HG02642 (cell line): Measurements from ENCODE around the gene UNC93B1.
"Not testable (repeated sequence)": the region's sequence is repeated elsewhere in the genome, so short reads cannot be mapped to it uniquely, and the experiment has no call there.

Experiments
- ATAC-seq: cut with Tn5 transposase; IDR thresholded peaks from one replicate; pipeline ENCODE4 v1.9.1; 2021; ENCODE audit warnings: mild to moderate bottlenecking; ENCODE audit not compliant: unreplicated experiment, poor library complexity

UNC93B1 gene

GRCh38 chr11:67996051-67996450 lies 7.8 kb downstream of the UNC93B1 start:
- no peak for ATAC-seq

- not testable (repeated sequence) for ATAC-seq
Observed at GRCh38 chr11:67995579-67995978, 8.3 kb downstream of the UNC93B1 start.

- ATAC-seq: not testable (repeated sequence)
Observed at GRCh38 chr11:67995129-67995528, 8.8 kb downstream of the UNC93B1 start.

- not testable (repeated sequence) for ATAC-seq
Observed at GRCh38 chr11:67994387-67994786, 9.5 kb downstream of the UNC93B1 start.

- ATAC-seq: not testable (repeated sequence)
Observed at GRCh38 chr11:67993821-67994220, 10.1 kb downstream of the UNC93B1 start.

- not testable (repeated sequence) for ATAC-seq
Observed at GRCh38 chr11:67991347-67992121, 12.4 kb downstream of the UNC93B1 start.

- not testable (repeated sequence) for ATAC-seq
Observed at GRCh38 chr11:67990546-67991346, 13.2 kb downstream of the UNC93B1 start.

GRCh38 chr11:67985302-67985701 lies 18.6 kb downstream of the UNC93B1 start:
- not testable (repeated sequence) for ATAC-seq

- no peak for ATAC-seq
Observed at GRCh38 chr11:67983951-67984350, 19.9 kb downstream of the UNC93B1 start.

- not testable (repeated sequence) for ATAC-seq
Observed at GRCh38 chr11:67982255-67982857, 21.5 kb downstream of the UNC93B1 start.

- ATAC-seq: not testable (repeated sequence)
Observed at GRCh38 chr11:67981226-67981625, 22.7 kb downstream of the UNC93B1 start.

- ATAC-seq: not testable (repeated sequence)
Observed at GRCh38 chr11:67978766-67979418, 25.0 kb downstream of the UNC93B1 start.

- ATAC-seq: not testable (repeated sequence)
Observed at GRCh38 chr11:67974746-67975145, 29.2 kb downstream of the UNC93B1 start.

GRCh38 chr11:67965830-67966348 lies 38.0 kb downstream of the UNC93B1 start:
- not testable (repeated sequence) for ATAC-seq

- not testable (repeated sequence) for ATAC-seq
Observed at GRCh38 chr11:67964746-67965145, 39.2 kb downstream of the UNC93B1 start.

- ATAC-seq: not testable (repeated sequence)
Observed at GRCh38 chr11:67963879-67964278, 40.0 kb downstream of the UNC93B1 start.

- ATAC-seq: not testable (repeated sequence)
Observed at GRCh38 chr11:67963217-67963616, 40.7 kb downstream of the UNC93B1 start.

GRCh38 chr11:67956236-67956635 lies 47.7 kb downstream of the UNC93B1 start:
- not testable (repeated sequence) for ATAC-seq

- ATAC-seq: not testable (repeated sequence)
Observed at GRCh38 chr11:67955461-67956007, 48.4 kb downstream of the UNC93B1 start.

- not testable (repeated sequence) for ATAC-seq
Observed at GRCh38 chr11:67954971-67955370, 48.9 kb downstream of the UNC93B1 start.
